H9 (cell line): ENCODE data around the gene ELOVL3. TPM values are rescaled to one million over a fixed set of nuclear protein-coding genes. Genes with fewer than 3 reads are reported as not detected.
A peak's percentile ranks its signal among the peaks of the same experiment; 100 is the strongest.

Source experiments
- DNase-seq: peaks from one replicate; pipeline ENCODE4 v3.0.0-alpha.2; 2017
- H2AFZ ChIP-seq: one replicate; pipeline ENCODE4 v1.6.1; 2013; ENCODE audit warnings: mild to moderate bottlenecking, low read length, control low read depth, moderate library complexity
- H2AK5ac ChIP-seq: 2 replicates; pipeline ENCODE4 v1.6.1; 2013; ENCODE audit warnings: low read length, control low read depth, mixed read lengths; ENCODE audit not compliant: insufficient read length
- H2BK120ac ChIP-seq: one replicate; pipeline ENCODE4 v1.6.1; 2013; ENCODE audit warnings: low read depth, mild to moderate bottlenecking, low read length, control low read depth, inconsistent platforms; ENCODE audit not compliant: poor library complexity, severe bottlenecking
- H2BK12ac ChIP-seq: 2 replicates; pipeline ENCODE4 v1.6.1; 2013; ENCODE audit warnings: low read length, control low read depth, mixed read lengths, low read depth; ENCODE audit not compliant: insufficient read length
- H2BK15ac ChIP-seq: 2 replicates; pipeline ENCODE4 v1.6.1; 2013; ENCODE audit warnings: low read depth, low read length, control low read depth
- H2BK20ac ChIP-seq: one replicate; pipeline ENCODE4 v1.6.1; 2013; ENCODE audit warnings: low read depth, mild to moderate bottlenecking, low read length, control low read depth, inconsistent platforms; ENCODE audit not compliant: poor library complexity, severe bottlenecking
- H2BK5ac ChIP-seq: 2 replicates; pipeline ENCODE4 v1.6.1; 2013; ENCODE audit warnings: low read length, control low read depth, mixed read lengths; ENCODE audit not compliant: insufficient read length
- H3K14ac ChIP-seq: 2 replicates; pipeline ENCODE4 v1.6.1; 2013; ENCODE audit warnings: low read length, control low read depth; ENCODE audit not compliant: insufficient read depth
- H3K18ac ChIP-seq: 2 replicates; pipeline ENCODE4 v1.6.1; 2013; ENCODE audit warnings: low read depth, mild to moderate bottlenecking, mixed read lengths, low read length, control low read depth; ENCODE audit not compliant: insufficient read length
- H3K23ac ChIP-seq: 2 replicates; pipeline ENCODE4 v1.6.1; 2013; ENCODE audit warnings: low read length, control low read depth, mixed read lengths, low read depth; ENCODE audit not compliant: insufficient read length
- H3K23me2 ChIP-seq: 2 replicates; pipeline ENCODE4 v1.6.1; 2013; ENCODE audit warnings: low read depth, mild to moderate bottlenecking, mixed read lengths, low read length, control low read depth; ENCODE audit not compliant: insufficient read length, poor library complexity, severe bottlenecking
- H3K27ac ChIP-seq: 2 replicates; pipeline ENCODE4 v1.5.1; 2013; ENCODE audit warnings: low read length, control low read depth, mixed read lengths, low read depth; ENCODE audit not compliant: insufficient read length
- H3K27me3 ChIP-seq: 2 replicates; pipeline ENCODE4 v1.6.1; 2013; ENCODE audit warnings: low read length, control low read depth, inconsistent platforms; ENCODE audit not compliant: insufficient read depth
- H3K4ac ChIP-seq: 2 replicates; pipeline ENCODE4 v1.6.1; 2013; ENCODE audit warnings: low read depth, mild to moderate bottlenecking, control low read depth, inconsistent platforms, low read length, moderate library complexity
- H3K4me1 ChIP-seq: 2 replicates; pipeline ENCODE4 v1.6.1; 2013; ENCODE audit warnings: low read length, control low read depth, inconsistent platforms; ENCODE audit not compliant: insufficient read depth
- H3K4me2 ChIP-seq: 2 replicates; pipeline ENCODE4 v1.6.1; 2013; ENCODE audit warnings: low read length, control low read depth, mixed read lengths; ENCODE audit not compliant: insufficient read length, insufficient read depth
- H3K56ac ChIP-seq: 2 replicates; pipeline ENCODE4 v1.6.1; 2013; ENCODE audit warnings: low read depth, mild to moderate bottlenecking, mixed read lengths, low read length, control low read depth; ENCODE audit not compliant: insufficient read length
- H3K79me1 ChIP-seq: 2 replicates; pipeline ENCODE4 v1.6.1; 2013; ENCODE audit warnings: low read depth, mild to moderate bottlenecking, moderate library complexity, low read length, control low read depth, inconsistent platforms; ENCODE audit not compliant: insufficient read depth, poor library complexity, severe bottlenecking
- H3K79me2 ChIP-seq: 2 replicates; pipeline ENCODE4 v1.6.1; 2013; ENCODE audit warnings: low read length, control low read depth, inconsistent platforms; ENCODE audit not compliant: insufficient read depth
- H3K9ac ChIP-seq: 2 replicates; pipeline ENCODE4 v1.6.1; 2013; ENCODE audit warnings: low read length, control low read depth, mixed read lengths; ENCODE audit not compliant: insufficient read length; ENCODE audit errors: extremely low read depth
- H3K9me3 ChIP-seq: one replicate; pipeline ENCODE4 v1.6.1; 2013; ENCODE audit warnings: low read depth, low read length, inconsistent platforms; ENCODE audit not compliant: control insufficient read depth
- H3T11ph ChIP-seq: one replicate; pipeline ENCODE4 v1.6.1; 2013; ENCODE audit warnings: mild to moderate bottlenecking, low read length, control low read depth, inconsistent platforms
- H4K20me1 ChIP-seq: one replicate; pipeline ENCODE4 v1.6.1; 2013; ENCODE audit not compliant: control insufficient read depth, insufficient read length, insufficient read depth
- H4K5ac ChIP-seq: 2 replicates; pipeline ENCODE4 v1.6.1; 2013; ENCODE audit warnings: low read depth, mild to moderate bottlenecking, mixed read lengths, low read length, control low read depth; ENCODE audit not compliant: insufficient read length
- H4K8ac ChIP-seq: replicated peaks from 2 replicates; pipeline ENCODE4 v1.6.1; 2013; ENCODE audit warnings: low read length, control low read depth, mixed read lengths, low read depth; ENCODE audit not compliant: insufficient read length
- H4K91ac ChIP-seq: 2 replicates; pipeline ENCODE4 v1.6.1; 2013; ENCODE audit warnings: low read depth, mild to moderate bottlenecking, moderate library complexity, mixed read lengths, low read length, control low read depth; ENCODE audit not compliant: insufficient read length
- H3K27ac Mint-ChIP-seq, 3 experiments: 2 replicates in 2 of 3; 3 replicates in 1 of 3; pipeline ENCODE4 v1.8.0; 2020 to 2021; ENCODE audit warnings: mixed read lengths in 3 of 3, mild to moderate bottlenecking in 1 of 3, moderate library complexity in 1 of 3
- H3K27me3 Mint-ChIP-seq: 2 replicates; pipeline ENCODE4 v1.8.0; 2021; ENCODE audit warnings: low read depth, mild to moderate bottlenecking, moderate library complexity, mixed read lengths
- H3K36me3 Mint-ChIP-seq, 3 experiments: 2 replicates in 2 of 3; 3 replicates in 1 of 3; pipeline ENCODE4 v1.8.0; 2020 to 2021; ENCODE audit warnings: low read depth in 3 of 3, mixed read lengths in 3 of 3; ENCODE audit not compliant: insufficient read depth in 1 of 3
- H3K4me1 Mint-ChIP-seq, 2 experiments: 2 replicates each; pipeline ENCODE4 v1.8.0; 2020; ENCODE audit warnings: mixed read lengths in 2 of 2
- H3K4me3 Mint-ChIP-seq, 2 experiments: 2 replicates in 1 of 2; 3 replicates in 1 of 2; pipeline ENCODE4 v1.8.0; 2020 to 2021; ENCODE audit warnings: mild to moderate bottlenecking in 2 of 2, mixed read lengths in 2 of 2, moderate library complexity in 1 of 2
- H3K9me3 Mint-ChIP-seq, 2 experiments: 2 replicates in 1 of 2; 3 replicates in 1 of 2; pipeline ENCODE4 v1.8.0; 2020; ENCODE audit warnings: mild to moderate bottlenecking in 2 of 2, mixed read lengths in 2 of 2, moderate library complexity in 1 of 2
- CTCF ChIP-seq: fragments of 200-600 bp; sonication (generic); conservative IDR thresholded peaks from 3 replicates; pipeline ENCODE4 v1.8.0; 2021; ENCODE audit warnings: antibody characterized with exemption, mild to moderate bottlenecking
- WGBS: extraction: QIAGEN DNeasy Blood & Tissue Kit; methylation state at CpG from one replicate; pipeline ENCODE4 v1.1.7; 2013; ENCODE audit warnings: missing lambda C conversion rate, low lambda C conversion rate, mixed read lengths; ENCODE audit not compliant: insufficient read length; ENCODE audit errors: extremely low coverage; 5-methylcytosine and 5-hydroxymethylcytosine counted together
- total RNA-seq: library from RNA; stranded (reverse); gene quantifications from 2 replicates; pipeline ENCODE4 v1.2.1, GENCODE V29; 2021

The ELOVL3 gene
- total RNA-seq, 1 experiment from 2014 or later = not detected

- Histone ChIP-seq H3K27ac (no peak overlapping the region), H3K4me2 (no peak overlapping the region), H4K91ac (no peak overlapping the region), H3K79me2 (no peaks in the 10 kb centered on the region), H2BK20ac (no peak overlapping the region), H4K5ac (no peak overlapping the region), H2BK5ac (no peak overlapping the region), H3K14ac (no peak overlapping the region), H2BK15ac (no peak overlapping the region), H3K23me2 (peaks cover 16% of the 10 kb centered on the region), H3K27me3 (peaks cover 41% of the 10 kb centered on the region), H3T11ph (no peak overlapping the region), H3K4ac (no peak overlapping the region), H2BK12ac (no peak overlapping the region), H4K20me1 (no peaks in the 10 kb centered on the region), H2BK120ac (no peak overlapping the region), H3K56ac (no peak overlapping the region), H3K23ac (no peak overlapping the region), H3K79me1 (no peaks in the 10 kb centered on the region), H2AK5ac (no peak overlapping the region), H3K4me1 (no peaks in the 10 kb centered on the region), H4K8ac (no peak overlapping the region), H3K9ac (no peak overlapping the region), H3K9me3 (no peaks in the 10 kb centered on the region), H2AFZ (no peak overlapping the region), H3K18ac (no peak overlapping the region)
- DNase-seq = no peak
- Mint-ChIP-seq H3K9me3 (peaks cover 0 to 6% of the 10 kb centered on the region in 2 experiments; a peak in 1 of 5 replicates), H3K36me3 (no peaks in the 10 kb centered on the region; a peak in 1 of 7 replicates), H3K27ac (no peak overlapping the region), H3K27me3 (peaks cover 94% of the 10 kb centered on the region), H3K4me1 (peaks cover 7 to 8% of the 10 kb centered on the region in 2 experiments), H3K4me3 (peak overlapping the region in 1 of 2 experiments; percentile 72; a peak in 2 of 5 replicates)
- TF ChIP-seq CTCF = no peak
- no CpG with 5 or more reads among the region's 8 CpGs for WGBS
These were observed 407 bp downstream of the ELOVL3 start for GRCh38 chr10:102226542-102226870.
